GM06990 (cell line): ENCODE results near the gene F2R.
"Not testable (repeated sequence)": the region's sequence is repeated elsewhere in the genome, so short reads cannot be mapped to it uniquely, and the experiment has no call there.

Experiments
- DNase-seq: peaks from one replicate; pipeline ENCODE4 v3.0.0-alpha.2; 2011; ENCODE audit not compliant: insufficient read length; ENCODE audit errors: extremely low read depth
- H3K27me3 ChIP-seq: replicated peaks from 2 replicates; pipeline ENCODE4 v1.6.0; 2011; ENCODE audit warnings: low read length; ENCODE audit not compliant: control insufficient read depth, insufficient read depth
- H3K36me3 ChIP-seq: 2 replicates; pipeline ENCODE4 v1.5.1; 2011; ENCODE audit warnings: low read length; ENCODE audit not compliant: control insufficient read depth, insufficient read depth
- H3K4me3 ChIP-seq: replicated peaks from 2 replicates; pipeline ENCODE4 v1.5.1; 2011; ENCODE audit warnings: low read depth, mild to moderate bottlenecking, control low read depth, low read length
- TF ChIP-seq, protein P1 (sequence below): IDR thresholded peaks from 2 replicates; pipeline ENCODE4 v1.5.1; 2011; ENCODE audit warnings: low read length, control low read depth, mild to moderate bottlenecking, inconsistent platforms; ENCODE audit not compliant: insufficient read depth, poor library complexity, severe bottlenecking

Gene F2R

DNA sequence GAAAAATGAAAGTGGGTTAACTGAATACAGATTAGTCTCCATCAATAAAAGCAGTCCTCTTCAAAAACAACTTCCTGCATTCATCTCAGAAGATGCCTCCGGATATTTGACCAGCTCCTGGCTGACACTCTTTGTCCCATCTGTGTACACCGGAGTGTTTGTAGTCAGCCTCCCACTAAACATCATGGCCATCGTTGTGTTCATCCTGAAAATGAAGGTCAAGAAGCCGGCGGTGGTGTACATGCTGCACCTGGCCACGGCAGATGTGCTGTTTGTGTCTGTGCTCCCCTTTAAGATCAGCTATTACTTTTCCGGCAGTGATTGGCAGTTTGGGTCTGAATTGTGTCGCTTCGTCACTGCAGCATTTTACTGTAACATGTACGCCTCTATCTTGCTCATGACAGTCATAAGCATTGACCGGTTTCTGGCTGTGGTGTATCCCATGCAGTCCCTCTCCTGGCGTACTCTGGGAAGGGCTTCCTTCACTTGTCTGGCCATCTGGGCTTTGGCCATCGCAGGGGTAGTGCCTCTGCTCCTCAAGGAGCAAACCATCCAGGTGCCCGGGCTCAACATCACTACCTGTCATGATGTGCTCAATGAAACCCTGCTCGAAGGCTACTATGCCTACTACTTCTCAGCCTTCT lies 16.6 kb downstream of the F2R start:
- no peak for DNase-seq
- TF ChIP-seq, protein P1, sequence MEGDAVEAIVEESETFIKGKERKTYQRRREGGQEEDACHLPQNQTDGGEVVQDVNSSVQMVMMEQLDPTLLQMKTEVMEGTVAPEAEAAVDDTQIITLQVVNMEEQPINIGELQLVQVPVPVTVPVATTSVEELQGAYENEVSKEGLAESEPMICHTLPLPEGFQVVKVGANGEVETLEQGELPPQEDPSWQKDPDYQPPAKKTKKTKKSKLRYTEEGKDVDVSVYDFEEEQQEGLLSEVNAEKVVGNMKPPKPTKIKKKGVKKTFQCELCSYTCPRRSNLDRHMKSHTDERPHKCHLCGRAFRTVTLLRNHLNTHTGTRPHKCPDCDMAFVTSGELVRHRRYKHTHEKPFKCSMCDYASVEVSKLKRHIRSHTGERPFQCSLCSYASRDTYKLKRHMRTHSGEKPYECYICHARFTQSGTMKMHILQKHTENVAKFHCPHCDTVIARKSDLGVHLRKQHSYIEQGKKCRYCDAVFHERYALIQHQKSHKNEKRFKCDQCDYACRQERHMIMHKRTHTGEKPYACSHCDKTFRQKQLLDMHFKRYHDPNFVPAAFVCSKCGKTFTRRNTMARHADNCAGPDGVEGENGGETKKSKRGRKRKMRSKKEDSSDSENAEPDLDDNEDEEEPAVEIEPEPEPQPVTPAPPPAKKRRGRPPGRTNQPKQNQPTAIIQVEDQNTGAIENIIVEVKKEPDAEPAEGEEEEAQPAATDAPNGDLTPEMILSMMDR, result no peak
- Histone ChIP-seq H3K4me3 (peak overlapping the region; percentile 30), H3K36me3 (no peaks in the 10 kb centered on the region), H3K27me3 (no peaks in the 10 kb centered on the region)

DNA sequence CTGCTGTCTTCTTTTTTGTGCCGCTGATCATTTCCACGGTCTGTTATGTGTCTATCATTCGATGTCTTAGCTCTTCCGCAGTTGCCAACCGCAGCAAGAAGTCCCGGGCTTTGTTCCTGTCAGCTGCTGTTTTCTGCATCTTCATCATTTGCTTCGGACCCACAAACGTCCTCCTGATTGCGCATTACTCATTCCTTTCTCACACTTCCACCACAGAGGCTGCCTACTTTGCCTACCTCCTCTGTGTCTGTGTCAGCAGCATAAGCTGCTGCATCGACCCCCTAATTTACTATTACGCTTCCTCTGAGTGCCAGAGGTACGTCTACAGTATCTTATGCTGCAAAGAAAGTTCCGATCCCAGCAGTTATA lies 17.1 kb downstream of the F2R start:
- Histone ChIP-seq H3K27me3 (no peaks in the 10 kb centered on the region), H3K4me3 (no peak overlapping the region; the same call in 1 of the 2 replicates), H3K36me3 (no peaks in the 10 kb centered on the region)
- TF ChIP-seq, protein P1, result no peak
- no peak for DNase-seq

DNA sequence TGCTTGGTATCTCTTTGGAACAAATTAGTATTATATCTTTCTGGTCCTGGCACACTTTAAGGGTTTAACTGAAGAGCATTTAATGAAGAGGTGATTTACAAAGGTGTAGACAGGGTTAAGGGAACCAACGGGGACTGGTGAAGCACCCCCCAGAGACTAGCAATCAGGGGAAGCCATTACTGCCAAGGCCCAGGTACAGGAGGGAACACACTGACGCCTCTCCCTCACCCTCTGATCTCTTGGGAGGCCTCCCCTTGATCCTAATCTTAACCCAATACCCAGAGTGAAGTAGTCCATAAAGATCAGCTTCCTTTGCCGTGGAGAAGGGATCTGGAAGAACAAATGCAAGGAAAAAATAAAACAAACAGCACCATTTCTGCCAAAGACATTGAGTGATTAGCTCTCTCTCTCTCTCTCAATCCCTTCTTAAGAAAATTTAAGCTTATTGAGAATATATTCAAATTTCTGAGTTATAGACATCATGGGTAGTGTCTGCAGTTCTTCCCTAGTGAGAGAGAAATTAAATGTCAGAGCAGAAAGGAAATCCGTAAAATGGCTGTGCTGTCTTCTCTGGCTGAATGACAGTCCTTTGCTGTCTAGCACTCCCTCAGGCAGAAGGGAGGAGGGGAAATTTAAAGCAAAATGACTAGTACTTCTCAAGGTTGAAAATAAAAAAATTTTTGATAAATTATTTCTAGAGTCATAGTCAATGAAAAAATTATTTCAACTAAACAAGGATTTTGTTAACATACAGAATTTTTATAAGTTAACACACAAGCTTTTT lies 20.0 kb downstream of the F2R start:
- H3K36me3 ChIP-seq, result no peaks in the 10 kb centered on the region
- DNase-seq, result no peak
- no peaks in the 10 kb centered on the region for H3K27me3 ChIP-seq
- TF ChIP-seq, protein P1, result no peak
- H3K4me3 ChIP-seq, result no peak overlapping the region

DNA sequence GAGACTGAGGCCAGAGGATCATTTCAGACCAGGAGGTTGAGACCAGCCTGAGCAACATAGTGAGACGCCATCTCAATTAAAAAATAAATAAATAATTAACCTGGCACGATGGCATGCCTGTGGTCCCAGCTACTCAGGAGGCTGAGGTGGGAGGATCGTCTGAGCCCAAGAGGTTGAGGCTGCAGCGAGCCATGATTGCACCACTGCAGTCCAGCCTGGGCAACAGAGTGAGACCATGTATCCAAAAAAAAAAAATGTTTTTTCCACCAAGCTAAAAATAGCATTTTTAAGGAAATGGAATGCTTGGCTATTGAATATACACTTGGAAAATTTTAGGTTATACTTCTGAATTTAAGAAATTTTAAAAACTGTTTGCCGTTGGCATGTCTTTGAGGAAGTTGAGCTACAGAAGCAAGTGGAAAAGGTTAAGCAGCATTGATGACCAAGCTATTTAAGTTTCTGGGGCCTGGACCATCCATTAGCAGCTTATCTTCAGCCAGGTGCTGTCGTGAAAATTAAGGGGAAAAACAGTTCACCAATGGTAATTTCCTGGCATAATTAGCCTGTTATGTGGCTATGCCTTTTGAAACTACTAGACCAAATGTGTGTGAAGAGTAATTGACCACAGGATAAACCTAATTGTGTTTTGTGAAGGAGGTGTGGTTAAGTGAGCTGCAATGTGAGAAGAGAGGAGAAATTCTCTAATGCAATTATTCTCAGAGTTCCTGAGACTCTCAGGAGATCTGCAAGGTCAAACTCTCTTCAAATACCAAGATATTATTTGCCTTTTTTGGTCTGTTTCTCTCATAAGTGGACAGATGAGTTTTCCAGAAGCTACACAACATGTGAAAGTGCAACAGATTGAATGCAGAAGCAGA lies 21.0 kb downstream of the F2R start:
- Histone ChIP-seq H3K27me3 (no peaks in the 10 kb centered on the region), H3K4me3 (no peak overlapping the region), H3K36me3 (no peaks in the 10 kb centered on the region)
- TF ChIP-seq, protein P1, result no peak
- peak; percentile 71 for DNase-seq

DNA sequence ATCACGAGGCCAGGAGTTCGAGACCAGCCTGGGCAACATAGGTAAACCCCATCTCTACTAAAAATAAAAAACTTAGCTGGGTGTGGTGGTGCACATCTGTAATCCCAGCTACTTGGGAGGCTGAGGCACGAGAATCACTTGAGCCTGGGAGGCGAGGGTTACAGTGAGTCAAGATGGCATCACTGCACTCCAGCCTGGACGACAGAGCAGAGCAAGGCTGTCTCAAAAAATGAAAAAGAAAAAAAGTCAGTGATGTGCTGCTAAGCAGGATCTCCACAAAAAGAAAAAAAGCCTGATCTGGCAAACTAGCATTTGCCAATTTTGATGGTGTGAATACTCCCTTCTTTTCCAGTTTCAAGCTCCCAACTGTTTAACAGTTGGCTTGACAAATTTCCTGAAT lies 21.9 kb downstream of the F2R start:
- TF ChIP-seq, protein P1, result no peak
- Histone ChIP-seq H3K36me3 (no peaks in the 10 kb centered on the region), H3K4me3 (no peak overlapping the region), H3K27me3 (no peaks in the 10 kb centered on the region)
- no peak for DNase-seq

DNA sequence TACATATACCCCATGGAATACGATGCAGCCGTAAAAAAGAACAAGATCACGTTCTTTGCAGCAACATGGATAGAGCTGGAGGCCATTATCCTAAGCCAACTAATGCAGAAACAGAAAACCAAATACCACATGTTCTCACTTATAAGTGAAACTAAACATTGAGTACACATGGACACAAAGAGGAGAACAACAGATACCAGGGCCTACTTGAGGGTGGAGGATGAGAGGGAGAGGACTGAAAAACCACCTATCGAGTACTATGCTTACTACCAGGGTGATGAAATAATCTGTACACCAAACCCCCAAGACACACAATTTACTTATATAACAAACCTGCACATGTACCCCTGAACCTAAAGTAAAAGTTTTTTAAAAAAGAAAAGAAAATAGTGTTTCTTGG lies 25.6 kb downstream of the F2R start:
- not testable (repeated sequence) for H3K36me3 ChIP-seq, DNase-seq, H3K4me3 ChIP-seq, H3K27me3 ChIP-seq
